NCI-H748 (cell line): ENCODE measurements around the gene FGD5.
A peak's percentile ranks its signal among the peaks of the same experiment; 100 is the strongest.

ENCODE experiments used
- DNase-seq: peaks from one replicate; lab custom pipeline; 2025; ENCODE audit not compliant: unreplicated experiment; lab: John Stamatoyannopoulos, UW

Gene FGD5

GRCh38 chr3:14789221-14789620, 29.5 kb upstream of the FGD5 start:
- no peak for DNase-seq

- no peak for DNase-seq
Measured at GRCh38 chr3:14789640-14790285, 29.0 kb upstream of the FGD5 start.

GRCh38 chr3:14791343-14791945, 27.3 kb upstream of the FGD5 start:
- peak; percentile 40 for DNase-seq

- DNase-seq = no peak
Measured at GRCh38 chr3:14792691-14793121, 26.1 kb upstream of the FGD5 start.

- no peak for DNase-seq
Measured at GRCh38 chr3:14793126-14793857, 25.5 kb upstream of the FGD5 start.

- no peak for DNase-seq
Measured at GRCh38 chr3:14793858-14794234, 24.9 kb upstream of the FGD5 start.

- no peak for DNase-seq
Measured at GRCh38 chr3:14794435-14794834, 24.3 kb upstream of the FGD5 start.

GRCh38 chr3:14795996-14796395, 22.8 kb upstream of the FGD5 start:
- no peak for DNase-seq

GRCh38 chr3:14796403-14797077, 22.2 kb upstream of the FGD5 start:
- DNase-seq = no peak

- no peak for DNase-seq
Measured at GRCh38 chr3:14797731-14798130, 21.0 kb upstream of the FGD5 start.

GRCh38 chr3:14798231-14798630, 20.5 kb upstream of the FGD5 start:
- no peak for DNase-seq

- DNase-seq = no peak
Measured at GRCh38 chr3:14799146-14799545, 19.6 kb upstream of the FGD5 start.

- DNase-seq = no peak
Measured at GRCh38 chr3:14801031-14801430, 17.7 kb upstream of the FGD5 start.

- DNase-seq = no peak
Measured at GRCh38 chr3:14801668-14802380, 16.9 kb upstream of the FGD5 start.

GRCh38 chr3:14802381-14802731, 16.4 kb upstream of the FGD5 start:
- no peak for DNase-seq

GRCh38 chr3:14803101-14803980, 15.4 kb upstream of the FGD5 start:
- DNase-seq = no peak

GRCh38 chr3:14803981-14804834, 14.6 kb upstream of the FGD5 start:
- peak; percentile 20 for DNase-seq

- DNase-seq = no peak
Measured at GRCh38 chr3:14804835-14805780, 13.7 kb upstream of the FGD5 start.
